HCT116 (cell line): ENCODE results near the gene ABCA9. TPM values are rescaled to one million over a fixed set of nuclear protein-coding genes. Genes with fewer than 3 reads are reported as not detected.

ENCODE experiments used
- ATAC-seq: fragments of 200-7000 bp; cut with Tn5 transposase; 2 replicates; pipeline ENCODE4 v1.9.1; 2020; ENCODE audit warnings: mild to moderate bottlenecking, moderate library complexity
- BruUV-seq: library from RNA; stranded (reverse); fragments of 400-500 nt; replicated peaks from 2 replicates; lab custom pipeline; 2021; lab: Mats Ljungman, UMichigan
- CTCF ChIA-PET: fragments of 300-600 bp; sonication (Branson Sonifier 250); formaldehyde crosslinking; loops from one replicate; lab custom pipeline; 2021; ENCODE audit warnings: antibody characterized with exemption; lab: Charles Lee
- POLR2A ChIA-PET: fragments of 300-600, 350-600 bp; sonication (Branson Sonifier 250); formaldehyde crosslinking; loops from one replicate; lab custom pipeline; 2021; ENCODE audit warnings: antibody characterized with exemption; lab: Charles Lee
- RAD21 ChIA-PET, 2 experiments: fragments of 300-600 bp; sonication (Branson Sonifier 250); formaldehyde crosslinking; loops; one replicate each; lab custom pipeline; 2023; ENCODE audit warnings: low total read pairs in 2 of 2; ENCODE audit not compliant: uncharacterized antibody in 2 of 2, unreplicated experiment in 2 of 2, low non-redundant PET in 1 of 2; lab: Charles Lee
- DNase-seq: peaks from one replicate; pipeline ENCODE4 v3.0.0-alpha.2; 2010; ENCODE audit warnings: low read depth, low spot score
- H2AFZ ChIP-seq: fragments of 200-600 bp; shearing (Covaris generic), sonication (generic); 2 replicates; pipeline ENCODE4 v1.6.1; 2017; ENCODE audit warnings: low read depth, mixed run types, mixed read lengths, antibody characterized with exemption, low read length; ENCODE audit not compliant: poor library complexity, severe bottlenecking
- H3K27ac ChIP-seq: 2 replicates; pipeline ENCODE4 v1.5.1; 2012; ENCODE audit warnings: low read depth, low read length
- H3K27me3 ChIP-seq: fragments of 200-600 bp; sonication (generic); 2 replicates; pipeline ENCODE4 v1.6.1; 2016; ENCODE audit warnings: mixed run types, low read length, mixed read lengths; ENCODE audit not compliant: insufficient read depth
- H3K36me3 ChIP-seq, 2 experiments: fragments of 200-500 bp in 1 of 2; fragments of 200-600 bp in 1 of 2; sonication (Bioruptor generic) in 1 of 2; sonication (generic) in 1 of 2; 2 replicates each; pipeline versions ENCODE4 v1.5.1 to v1.6.1; 2014 to 2016; ENCODE audit warnings: low read length in 2 of 2, inconsistent platforms in 1 of 2, mixed read lengths in 1 of 2, mixed run types in 1 of 2; ENCODE audit not compliant: insufficient read depth in 2 of 2, control insufficient read depth in 1 of 2
- H3K4me1 ChIP-seq, 2 experiments: fragments of 200-600 bp in 1 of 2; sonication (generic) in 1 of 2; 2 replicates each; pipeline versions ENCODE4 v1.5.1 to v1.6.1; 2012 to 2017; ENCODE audit warnings: low read length in 2 of 2, inconsistent platforms in 1 of 2, mild to moderate bottlenecking in 1 of 2, mixed read lengths in 1 of 2, mixed run types in 1 of 2, moderate library complexity in 1 of 2; ENCODE audit not compliant: insufficient read depth in 2 of 2, control insufficient read depth in 1 of 2
- H3K4me2 ChIP-seq: fragments of 200-600 bp; sonication (generic); 2 replicates; pipeline ENCODE4 v1.6.1; 2017; ENCODE audit warnings: mixed run types, low read length, mixed read lengths
- H3K4me3 ChIP-seq, 2 experiments: fragments of 200-600 bp in 1 of 2; sonication (generic) in 1 of 2; replicated peaks in 1 of 2; 2 replicates each; pipeline ENCODE4 v1.5.1; 2011 to 2016; ENCODE audit warnings: low read length in 2 of 2, control low read depth in 1 of 2, low read depth in 1 of 2, mild to moderate bottlenecking in 1 of 2, mixed read lengths in 1 of 2, mixed run types in 1 of 2
- H3K79me2 ChIP-seq: fragments of 200-600 bp; sonication (generic); 2 replicates; pipeline ENCODE4 v1.6.1; 2017; ENCODE audit warnings: mild to moderate bottlenecking, mixed run types, low read length, moderate library complexity, mixed read lengths; ENCODE audit not compliant: insufficient read depth
- H3K9ac ChIP-seq: fragments of 200-600 bp; sonication (generic); 2 replicates; pipeline ENCODE4 v1.6.1; 2016; ENCODE audit warnings: low read length, mixed read lengths
- H3K9me2 ChIP-seq: fragments of 200-600 bp; sonication (generic), shearing (Covaris generic); 2 replicates; pipeline ENCODE4 v1.6.1; 2017; ENCODE audit warnings: mixed run types, mild to moderate bottlenecking, moderate library complexity; ENCODE audit not compliant: insufficient read depth
- H3K9me3 ChIP-seq, 2 experiments: fragments of 200-500 bp in 1 of 2; fragments of 200-600 bp in 1 of 2; sonication (Bioruptor generic) in 1 of 2; sonication (generic) in 1 of 2; 2 replicates each; pipeline ENCODE4 v1.6.1; 2014 to 2017; ENCODE audit warnings: low read length in 2 of 2, mixed read lengths in 2 of 2, inconsistent platforms in 1 of 2, low read depth in 1 of 2, mild to moderate bottlenecking in 1 of 2, mixed run types in 1 of 2, moderate library complexity in 1 of 2; ENCODE audit not compliant: control insufficient read depth in 1 of 2, insufficient read depth in 1 of 2
- H4K20me1 ChIP-seq: fragments of 200-600 bp; sonication (generic), shearing (Covaris generic); 2 replicates; pipeline ENCODE4 v1.6.1; 2017; ENCODE audit warnings: mixed run types, mild to moderate bottlenecking, moderate library complexity; ENCODE audit not compliant: insufficient read depth
- ATF3 ChIP-seq: IDR thresholded peaks from 2 replicates; pipeline ENCODE4 v1.6.1; 2012
- CBX3 ChIP-seq: IDR thresholded peaks from 2 replicates; pipeline ENCODE4 v1.6.1; 2012; ENCODE audit warnings: low read depth
- CTCF ChIP-seq, 3 experiments: fragments of 200-600 bp in 1 of 3; sonication (generic) in 1 of 3; IDR thresholded peaks in 2 of 3; conservative IDR thresholded peaks in 1 of 3; 2 replicates each; pipeline ENCODE4 v1.5.1; 2012 to 2017; ENCODE audit warnings: low read depth in 2 of 3, low read length in 2 of 3, antibody characterized with exemption in 1 of 3, borderline replicate concordance in 1 of 3, control low read depth in 1 of 3, mild to moderate bottlenecking in 1 of 3, mixed read lengths in 1 of 3, mixed run types in 1 of 3, moderate library complexity in 1 of 3; ENCODE audit not compliant: insufficient read depth in 1 of 3
- EGR1 ChIP-seq: IDR thresholded peaks from 2 replicates; pipeline ENCODE4 v1.6.1; 2012; ENCODE audit warnings: low read depth
- EZH2 ChIP-seq: fragments of 200-600 bp; sonication (generic); IDR thresholded peaks from 2 replicates; pipeline ENCODE4 v1.6.1; 2017; ENCODE audit warnings: antibody characterized with exemption, mixed run types
- JUND ChIP-seq: IDR thresholded peaks from 2 replicates; pipeline ENCODE4 v1.6.1; 2012
- MAX ChIP-seq: IDR thresholded peaks from 2 replicates; pipeline ENCODE4 v1.6.1; 2012
- POLR2A ChIP-seq: IDR thresholded peaks from 2 replicates; pipeline ENCODE4 v1.7.0; 2011; ENCODE audit warnings: borderline replicate concordance; ENCODE audit not compliant: insufficient read depth, insufficient read length; ENCODE audit errors: extremely low read depth
- RAD21 ChIP-seq: IDR thresholded peaks from 2 replicates; pipeline ENCODE4 v1.6.1; 2012; ENCODE audit warnings: low read depth, mild to moderate bottlenecking
- SIN3A ChIP-seq: IDR thresholded peaks from 2 replicates; pipeline ENCODE4 v1.6.1; 2012; ENCODE audit warnings: low read depth
- YY1 ChIP-seq: IDR thresholded peaks from 2 replicates; pipeline ENCODE4 v1.6.1; 2011; ENCODE audit warnings: low read length, low read depth, moderate library complexity, mild to moderate bottlenecking; ENCODE audit not compliant: insufficient replicate concordance; ENCODE audit errors: extremely low read depth
- ZNF274 ChIP-seq: fragments of 200-500 bp; sonication (Bioruptor generic); IDR thresholded peaks from 2 replicates; pipeline ENCODE4 v1.6.1; 2014; ENCODE audit warnings: mild to moderate bottlenecking, low read depth, low read length, inconsistent platforms
- intact Hi-C: fragments of 100-400 bp; cut with micrococcal nuclease; formaldehyde crosslinking; loops from 2 replicates; pipeline ENCODE4 v1.10.0; 2022
- total RNA-seq: library from RNA; stranded (reverse); gene quantifications from one replicate; pipeline ENCODE4 v1.2.1, GENCODE V29; 2021; ENCODE audit not compliant: unreplicated experiment

Gene ABCA9
- total RNA-seq, 1 experiment from 2014 or later: not detected

- no peak overlapping the region for H2AFZ ChIP-seq
- no peak overlapping the region for H3K4me2 ChIP-seq
- ChIA-PET POLR2A (no interaction called here), RAD21 (no interaction called here), CTCF (no interaction called here)
- H3K36me3 ChIP-seq: no peaks in the 10 kb centered on the region
- intact Hi-C loops: no loop called here
- H3K9me2 ChIP-seq: no peaks in the 10 kb centered on the region
- BruUV-seq: no TSS peak
- H3K9ac ChIP-seq: no peak overlapping the region
- H3K9me3 ChIP-seq: no peaks in the 10 kb centered on the region
- no peak overlapping the region for H3K4me3 ChIP-seq
- no peak for ATAC-seq
- no peak for DNase-seq
- no peaks in the 10 kb centered on the region for H3K79me2 ChIP-seq
- no peaks in the 10 kb centered on the region for H3K27me3 ChIP-seq
- H3K4me1 ChIP-seq: no peaks in the 10 kb centered on the region
- no peak for TF ChIP-seq POLR2A
- TF ChIP-seq ZNF274: no peak
- TF ChIP-seq CBX3: no peak
- TF ChIP-seq EZH2: no peak
- TF ChIP-seq JUND: no peak
- no peak for TF ChIP-seq EGR1
- no peak for TF ChIP-seq RAD21
- no peak for TF ChIP-seq CTCF (IDR thresholded peaks at IDR 0.05 in 2 of 3, conservative IDR thresholded peaks at IDR 0.05 in 1 of 3; ENCODE audit: borderline replicate concordance in 1 of 3, insufficient read depth in 1 of 3, low read depth in 2 of 3, low read length in 2 of 3)
- TF ChIP-seq SIN3A: no peak
- TF ChIP-seq ATF3: no peak
- TF ChIP-seq MAX: no peak
- TF ChIP-seq YY1: no peak
- no peaks in the 10 kb centered on the region for H4K20me1 ChIP-seq
- H3K27ac ChIP-seq: no peak overlapping the region
Observed at GRCh38 chr17:68987966-68988365, 72.8 kb downstream of the ABCA9 start.
